ENCODE results near the gene COL5A1.
"Not testable (repeated sequence)": the region's sequence is repeated elsewhere in the genome, so short reads cannot be mapped to it uniquely, and the experiment has no call there.

Gene COL5A1

DNA sequence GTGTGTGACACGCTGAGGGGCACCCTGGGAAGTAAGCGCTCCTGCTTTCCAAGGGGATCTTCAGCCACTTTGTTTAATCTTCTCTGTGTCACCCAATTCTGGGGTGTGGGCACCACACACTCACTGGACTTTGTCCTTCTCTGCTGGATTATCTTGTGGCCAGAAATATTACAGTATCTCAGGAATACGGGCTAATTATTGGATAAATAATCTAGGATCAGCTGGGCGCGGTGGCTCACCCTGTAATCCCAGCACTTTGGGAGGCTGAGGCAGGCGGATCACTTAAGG, 50.9 kb downstream of the COL5A1 start:
- no peak for DNase-seq (ENCODE audit: low spot score)

- no peak for DNase-seq (ENCODE audit: low spot score)
These were observed 51.4 kb downstream of the COL5A1 start for GRCh38 chr9:134693011-134693410.

GRCh38 chr9:134693641-134694367, 52.2 kb downstream of the COL5A1 start:
- DNase-seq (ENCODE audit: low spot score), result no peak

DNA sequence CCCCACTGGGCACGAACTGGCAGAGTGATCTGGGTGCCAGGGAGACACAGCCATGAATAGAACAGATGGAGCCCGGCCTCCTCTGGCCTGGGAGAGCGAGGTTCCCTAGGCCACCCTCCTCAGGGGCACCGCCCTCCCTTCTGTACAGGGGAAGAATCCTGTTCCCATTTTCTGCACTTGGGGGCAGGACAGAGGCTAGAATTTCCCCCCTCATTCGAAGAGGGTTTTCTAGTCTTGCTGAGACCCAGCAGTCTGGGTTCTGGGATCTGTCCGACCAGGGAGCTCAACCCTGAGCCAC, 52.7 kb downstream of the COL5A1 start:
- no peak for DNase-seq (ENCODE audit: low spot score)

- DNase-seq (ENCODE audit: low spot score), result no peak
These were observed 53.1 kb downstream of the COL5A1 start for GRCh38 chr9:134694714-134695113.

DNA sequence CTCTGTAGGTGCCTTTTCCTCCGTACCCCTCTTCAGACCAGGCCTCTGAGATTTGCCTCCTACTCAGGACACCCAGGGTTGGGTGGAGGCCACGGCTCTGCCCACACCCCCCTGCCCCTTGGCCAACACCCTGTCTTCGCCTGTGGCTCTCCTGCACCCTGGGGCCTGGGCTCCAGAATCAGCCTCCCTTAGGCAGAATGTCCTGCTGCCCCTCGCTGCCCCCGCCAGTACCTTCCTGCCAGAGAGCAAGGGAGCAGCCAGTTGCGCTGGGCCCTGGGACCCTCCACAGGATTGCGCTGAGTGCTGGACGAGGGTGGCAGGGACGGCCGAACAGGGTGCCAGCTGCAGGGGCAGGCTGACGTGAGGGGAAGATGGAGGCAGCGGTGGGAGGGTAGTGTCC, 53.5 kb downstream of the COL5A1 start:
- DNase-seq (ENCODE audit: low spot score), result no peak

DNA sequence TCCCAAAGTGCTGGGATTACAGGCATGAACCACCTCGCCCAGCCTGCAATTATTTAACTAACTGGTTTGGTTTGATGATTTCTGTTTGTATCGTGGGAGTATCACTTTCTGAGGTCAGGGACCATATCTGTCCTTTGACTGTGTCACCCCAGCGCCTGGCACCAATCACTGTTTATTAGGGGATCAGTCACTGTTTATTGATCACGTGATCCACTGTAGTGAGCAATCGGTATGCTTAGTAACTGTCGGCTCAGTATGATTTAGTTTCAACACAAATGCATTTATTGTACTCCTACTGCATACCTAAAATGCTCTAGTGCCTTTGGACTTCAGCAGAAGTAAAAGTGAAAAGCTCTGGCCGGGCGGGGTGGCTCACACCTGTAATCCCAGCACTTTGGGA, 54.8 kb downstream of the COL5A1 start:
- no peak for DNase-seq (ENCODE audit: low spot score)

GRCh38 chr9:134698111-134698510, 56.5 kb downstream of the COL5A1 start:
- no peak for DNase-seq (ENCODE audit: low spot score)

DNA sequence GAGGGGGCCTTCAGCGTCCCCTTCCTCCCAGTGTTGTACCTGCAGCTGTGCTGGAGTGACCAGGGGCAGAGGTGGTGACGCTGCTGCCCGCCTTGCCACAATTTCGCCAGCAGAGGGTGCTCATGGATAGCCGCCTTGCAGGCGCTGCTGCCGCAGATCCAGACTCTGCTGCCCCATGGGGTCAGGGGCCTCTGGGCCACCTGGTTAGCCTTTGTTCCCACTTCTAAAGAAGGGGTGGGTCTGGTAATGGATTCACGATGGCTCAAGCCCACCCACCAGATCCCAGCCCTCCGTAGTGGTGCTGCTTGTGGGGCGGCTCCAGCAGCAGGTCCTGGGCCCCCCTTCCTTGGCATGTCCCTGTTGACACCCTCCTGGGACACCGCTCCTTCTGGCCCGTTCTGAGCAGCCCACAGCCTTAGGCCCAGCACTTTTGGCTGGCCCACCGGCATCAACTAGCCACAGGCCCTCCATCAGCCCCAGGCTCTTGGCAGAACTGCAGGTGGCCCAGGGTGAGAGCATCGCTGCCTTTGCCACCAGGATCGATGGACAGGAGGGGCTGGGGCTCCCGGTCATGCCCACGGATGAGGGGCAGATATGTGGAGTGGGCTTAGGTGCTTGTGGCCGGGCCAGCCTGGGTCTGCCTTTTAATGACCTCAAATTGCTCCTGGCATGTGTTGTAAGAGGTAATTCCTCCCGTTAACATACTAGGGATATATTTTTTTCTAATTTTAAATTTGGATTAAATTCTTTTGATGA, 57.2 kb downstream of the COL5A1 start:
- DNase-seq (ENCODE audit: low spot score), result peak; percentile 80

DNA sequence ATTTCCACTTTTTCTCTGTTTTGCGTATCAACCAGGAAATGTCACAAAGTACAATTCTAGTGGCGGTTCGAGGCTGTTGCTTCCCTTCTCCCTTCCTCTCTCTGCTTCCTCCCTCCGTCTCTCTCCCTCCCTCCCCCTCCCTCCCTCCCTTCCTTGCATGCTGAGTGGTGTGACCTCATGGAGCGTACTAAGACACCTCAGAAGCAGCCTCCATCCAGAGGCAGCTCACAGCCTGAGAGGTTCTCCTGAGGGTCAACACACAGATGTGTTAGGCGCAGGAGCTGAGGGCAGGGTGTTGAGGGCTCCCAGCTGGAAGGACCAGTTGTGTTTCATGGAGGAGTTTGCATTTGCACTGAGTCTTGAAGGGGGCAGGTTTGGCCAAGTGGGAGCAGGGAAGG, 57.7 kb downstream of the COL5A1 start:
- no peak for DNase-seq (ENCODE audit: low spot score)

DNA sequence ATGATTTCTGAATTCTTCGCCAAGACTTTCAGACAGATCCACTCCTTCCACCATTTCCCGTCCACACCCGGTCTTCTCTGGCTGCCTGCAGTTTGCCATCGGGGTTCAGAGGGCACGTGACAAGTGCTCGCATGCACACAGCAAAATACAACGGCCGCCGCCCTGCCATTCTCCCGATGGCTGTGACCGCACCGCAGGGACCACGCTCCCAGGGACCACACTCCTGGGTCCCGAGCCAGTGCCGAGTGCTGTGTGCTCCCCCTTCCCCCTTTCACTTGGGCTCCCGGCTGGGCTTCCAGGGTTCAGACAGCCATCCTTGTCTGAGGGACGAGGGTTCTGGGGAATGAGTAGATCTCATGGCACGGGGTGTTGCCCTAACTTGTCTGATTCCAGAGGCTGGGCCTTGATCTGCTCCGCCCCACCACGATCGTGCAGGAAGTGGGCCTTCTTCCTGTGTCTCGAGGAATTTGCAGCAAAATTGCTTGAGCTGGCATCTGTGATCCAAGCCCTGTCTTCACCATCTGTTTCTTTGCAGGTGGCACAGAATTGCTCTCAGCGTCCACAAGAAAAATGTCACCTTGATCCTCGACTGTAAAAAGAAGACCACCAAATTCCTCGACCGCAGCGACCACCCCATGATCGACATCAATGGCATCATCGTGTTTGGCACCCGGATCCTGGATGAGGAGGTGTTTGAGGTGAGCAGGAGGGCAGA, 59.2 kb downstream of the COL5A1 start:
- no peak for DNase-seq (ENCODE audit: low spot score)

GRCh38 chr9:134701581-134702259, 60.1 kb downstream of the COL5A1 start:
- no peak for DNase-seq (ENCODE audit: low spot score)

DNA sequence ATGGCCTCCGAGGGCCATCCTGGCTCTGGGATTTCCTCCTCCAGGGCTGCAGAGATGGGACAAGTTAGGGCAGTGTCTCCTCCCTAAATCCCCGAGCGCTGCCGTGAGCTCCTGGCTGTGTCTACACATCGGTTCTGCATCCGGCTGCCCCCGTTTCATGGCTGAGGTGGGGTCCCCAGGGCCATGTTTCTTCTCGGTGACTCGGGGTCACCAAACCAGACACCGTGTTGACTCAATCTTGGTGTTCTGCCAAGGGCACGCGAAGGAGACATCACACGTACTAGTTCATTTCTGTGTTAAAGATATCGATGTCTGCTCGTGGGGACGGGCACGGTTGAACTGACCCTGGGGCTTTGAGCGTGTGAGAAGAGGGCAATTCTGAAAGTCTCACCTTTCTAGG, 60.7 kb downstream of the COL5A1 start:
- no peak for DNase-seq (ENCODE audit: low spot score)

- not testable (repeated sequence) for DNase-seq (ENCODE audit: low spot score)
These were observed 62.1 kb downstream of the COL5A1 start for GRCh38 chr9:134703730-134704114.

DNA sequence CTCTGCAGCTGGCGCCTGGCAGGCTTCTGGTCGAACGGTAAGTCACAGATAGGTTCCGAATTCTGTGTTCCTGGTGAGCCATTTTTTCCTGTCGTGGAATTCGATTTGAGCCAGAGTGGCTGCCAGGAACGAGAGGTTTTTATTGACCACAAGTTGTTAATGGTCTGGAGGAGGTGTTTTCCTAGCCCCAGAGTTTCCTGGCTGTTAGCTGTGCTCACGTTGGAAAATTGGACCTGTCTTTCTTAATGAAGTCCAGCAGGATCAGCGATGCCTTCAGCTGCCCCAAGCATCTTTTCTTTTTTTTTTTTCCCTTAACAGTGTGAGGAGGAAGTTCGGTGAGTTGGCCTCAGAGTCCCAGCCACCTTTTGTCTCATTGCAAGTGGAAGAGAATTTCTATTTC, 62.9 kb downstream of the COL5A1 start:
- no peak for DNase-seq (ENCODE audit: low spot score)

DNA sequence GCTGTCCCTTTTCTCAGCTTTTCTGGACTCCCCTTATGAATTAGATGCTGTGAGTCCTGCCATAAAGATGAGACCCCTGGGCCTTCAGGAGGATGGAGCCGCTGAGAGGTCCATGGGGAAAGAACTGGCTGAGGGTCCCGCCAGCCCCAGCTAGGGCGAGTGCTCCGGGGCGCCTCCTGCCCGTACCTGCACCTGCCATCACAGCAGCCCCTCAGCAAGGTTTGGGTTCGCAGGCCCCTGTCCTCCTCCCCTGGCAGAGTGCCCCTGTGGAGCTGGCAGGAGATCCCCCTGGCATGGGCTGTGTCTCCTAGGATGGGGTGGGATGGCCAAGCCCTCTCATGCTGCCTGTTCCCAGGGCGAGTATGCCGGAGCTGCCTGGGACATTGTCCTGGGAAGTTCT, 64.2 kb downstream of the COL5A1 start:
- no peak for DNase-seq (ENCODE audit: low spot score)

GRCh38 chr9:134706522-134706921, 64.9 kb downstream of the COL5A1 start:
- DNase-seq (ENCODE audit: low spot score), result no peak

GRCh38 chr9:134707031-134707680, 65.6 kb downstream of the COL5A1 start:
- DNase-seq (ENCODE audit: low spot score), result peak; percentile 72

GRCh38 chr9:134707731-134708671, 66.4 kb downstream of the COL5A1 start:
- no peak for DNase-seq (ENCODE audit: low spot score)

DNA sequence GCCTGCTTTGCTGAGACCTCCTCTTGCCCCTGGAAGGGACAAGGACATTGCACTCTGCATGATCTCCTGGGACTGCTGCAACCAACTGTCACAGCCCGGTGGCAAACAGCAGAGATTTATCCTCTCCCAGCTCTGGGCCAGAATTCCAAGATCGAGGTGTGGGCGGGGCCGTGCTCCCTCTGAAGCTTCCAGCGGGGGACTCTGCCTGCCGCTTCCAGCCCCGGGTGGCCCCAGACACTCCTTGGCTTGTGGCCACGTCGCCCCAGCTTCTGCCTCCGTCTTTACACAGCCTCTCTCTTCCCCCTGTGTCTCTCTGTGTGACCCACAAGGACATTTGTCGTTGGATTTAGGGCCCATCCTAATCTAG, 67.1 kb downstream of the COL5A1 start:
- no peak for DNase-seq (ENCODE audit: low spot score)

DNA sequence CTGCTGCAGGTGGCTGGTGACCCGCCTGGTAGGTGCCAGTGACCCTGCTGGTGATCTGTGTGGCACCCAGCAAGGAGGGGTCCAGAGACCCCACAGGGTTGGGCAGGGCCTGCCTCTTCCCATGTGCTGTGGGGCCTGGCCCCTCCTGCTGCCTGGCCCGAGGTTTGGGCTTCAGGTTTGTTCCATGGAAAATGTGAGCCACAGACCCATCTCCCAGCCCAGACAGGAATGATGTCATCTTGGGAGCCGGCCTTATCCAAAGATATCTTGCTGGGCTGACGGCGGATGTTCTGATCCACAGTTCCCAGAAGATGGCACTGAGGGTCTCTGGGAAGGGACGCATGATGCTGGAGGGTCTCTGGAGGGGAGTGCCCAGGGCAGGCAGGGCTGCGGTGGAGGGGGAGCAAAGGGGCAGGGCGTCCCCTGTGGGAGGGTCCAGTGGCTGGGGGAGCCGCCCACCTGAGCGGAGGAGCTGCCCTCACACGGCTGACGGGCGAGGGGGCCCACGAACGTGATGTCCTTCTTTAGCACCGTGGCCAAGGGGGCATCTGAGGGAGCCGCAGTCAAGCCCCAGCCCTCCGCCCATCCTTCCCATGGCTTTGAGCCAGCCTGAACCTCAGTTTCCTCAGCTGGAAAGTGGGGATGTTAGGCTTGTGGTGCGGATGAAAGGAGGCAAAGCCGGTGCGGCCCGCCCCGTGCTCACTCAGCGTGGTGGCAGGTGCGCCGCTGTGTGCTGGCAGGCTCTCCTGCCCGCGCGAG, 68.1 kb downstream of the COL5A1 start:
- peak; percentile 81 for DNase-seq (ENCODE audit: low spot score)

Measured in AG20443 (cell line).